IPS-15b (cell line): ENCODE results near the gene C10orf67.
A peak's percentile ranks its signal among the peaks of the same experiment; 100 is the strongest.

Experiments used
- H3K27me3 ChIP-seq: one replicate; pipeline ENCODE4 v1.6.1; 2013; ENCODE audit warnings: low read length; ENCODE audit not compliant: control insufficient read depth, insufficient read depth
- H3K36me3 ChIP-seq: one replicate; pipeline ENCODE4 v1.6.1; 2013; ENCODE audit warnings: low read length; ENCODE audit not compliant: control insufficient read depth, insufficient read depth
- H3K4me1 ChIP-seq: one replicate; pipeline ENCODE4 v1.6.1; 2013; ENCODE audit warnings: mild to moderate bottlenecking, low read length; ENCODE audit not compliant: control insufficient read depth, insufficient read depth
- H3K4me3 ChIP-seq: one replicate; pipeline ENCODE4 v1.5.1; 2013; ENCODE audit warnings: low read depth, low read length
- H3K9ac ChIP-seq: one replicate; pipeline ENCODE4 v1.6.1; 2013; ENCODE audit warnings: low read depth, mild to moderate bottlenecking, low read length
- H3K9me3 ChIP-seq: one replicate; pipeline ENCODE4 v1.6.1; 2013; ENCODE audit warnings: mild to moderate bottlenecking, low read length; ENCODE audit not compliant: control insufficient read depth, insufficient read depth

The C10orf67 gene

GRCh38 chr10:23191764-23192711, 152.6 kb downstream of the C10orf67 start, which contains the start of gene PTF1A:
PTF1A (plus strand) TSS chr10:23192312; CDS start chr10:23192531, 219 bp downstream.
- H3K9me3 ChIP-seq = no peaks in the 10 kb centered on the region
- H3K4me1 ChIP-seq = peaks cover 7% of the 10 kb centered on the region
- no peaks in the 10 kb centered on the region for H3K36me3 ChIP-seq
- peaks cover 95% of the 10 kb centered on the region for H3K27me3 ChIP-seq
- no peak within 1 kb of the TSS for H3K9ac ChIP-seq
- peak within 1 kb of the TSS; percentile 43 for H3K4me3 ChIP-seq

GRCh38 chr10:23190872-23191763, 153.5 kb downstream of the C10orf67 start:
- Histone ChIP-seq H3K9me3 (no peaks in the 10 kb centered on the region), H3K36me3 (no peaks in the 10 kb centered on the region), H3K4me3 (peak overlapping the region; percentile 30), H3K27me3 (peaks cover 95% of the 10 kb centered on the region), H3K4me1 (peaks cover 13% of the 10 kb centered on the region), H3K9ac (no peak overlapping the region)

DNA sequence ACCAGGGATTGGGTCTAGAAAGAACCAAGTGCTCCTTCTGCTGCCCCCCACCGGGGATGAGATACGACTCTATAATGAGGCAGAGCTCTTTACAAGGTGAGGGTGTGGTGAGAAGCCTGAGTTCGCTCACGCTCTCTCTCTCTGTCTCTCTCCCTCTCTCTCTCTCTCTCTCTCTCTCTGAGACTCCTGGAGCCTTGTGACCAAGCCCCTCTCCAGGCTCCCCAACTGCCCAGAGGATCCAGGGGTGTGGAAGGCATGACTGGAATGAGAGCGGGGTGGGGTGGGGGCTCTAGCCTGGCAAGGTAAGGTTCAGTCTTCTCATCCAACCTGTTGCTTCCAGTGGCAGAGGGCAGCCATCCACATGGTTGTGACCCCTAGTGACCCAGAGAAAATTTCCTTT, 155.6 kb downstream of the C10orf67 start:
- H3K9ac ChIP-seq = no peak overlapping the region
- H3K4me1 ChIP-seq = peaks cover 13% of the 10 kb centered on the region
- peaks cover 92% of the 10 kb centered on the region for H3K27me3 ChIP-seq
- no peaks in the 10 kb centered on the region for H3K9me3 ChIP-seq
- no peaks in the 10 kb centered on the region for H3K36me3 ChIP-seq
- H3K4me3 ChIP-seq = no peak overlapping the region

GRCh38 chr10:23187155-23187554, 157.4 kb downstream of the C10orf67 start:
- Histone ChIP-seq H3K27me3 (peaks cover 93% of the 10 kb centered on the region), H3K4me1 (peaks cover 13% of the 10 kb centered on the region), H3K9ac (no peak overlapping the region), H3K4me3 (peak overlapping the region; percentile 4), H3K36me3 (no peaks in the 10 kb centered on the region), H3K9me3 (no peaks in the 10 kb centered on the region)

DNA sequence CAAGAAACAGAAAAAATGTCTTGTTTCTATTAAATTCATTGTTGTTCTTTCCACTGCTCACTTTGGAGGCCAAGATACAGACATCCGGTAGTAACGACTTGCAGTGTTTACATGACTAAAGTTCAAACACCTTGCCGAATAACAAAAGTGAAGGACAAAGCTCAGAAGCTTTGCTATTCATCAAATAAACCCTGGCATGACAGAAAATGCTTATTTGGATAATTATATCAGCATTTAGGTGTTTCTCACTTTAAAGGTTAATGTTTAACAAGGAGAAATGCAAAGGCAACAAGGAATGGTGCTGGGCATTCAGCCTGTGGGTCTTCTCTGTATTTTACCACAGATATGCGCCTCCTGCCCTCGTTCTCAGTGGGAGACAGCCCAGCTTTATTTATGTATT, 157.9 kb downstream of the C10orf67 start:
- no peak overlapping the region for H3K9ac ChIP-seq
- H3K9me3 ChIP-seq = no peaks in the 10 kb centered on the region
- peaks cover 13% of the 10 kb centered on the region for H3K4me1 ChIP-seq
- no peak overlapping the region for H3K4me3 ChIP-seq
- H3K36me3 ChIP-seq = no peaks in the 10 kb centered on the region
- H3K27me3 ChIP-seq = peaks cover 95% of the 10 kb centered on the region

GRCh38 chr10:23186178-23186577, 158.4 kb downstream of the C10orf67 start:
- Histone ChIP-seq H3K9ac (no peak overlapping the region), H3K9me3 (no peaks in the 10 kb centered on the region), H3K27me3 (peaks cover 95% of the 10 kb centered on the region), H3K36me3 (no peaks in the 10 kb centered on the region), H3K4me3 (no peak overlapping the region), H3K4me1 (peaks cover 13% of the 10 kb centered on the region)

GRCh38 chr10:23174977-23175512, 169.6 kb downstream of the C10orf67 start:
- no peak overlapping the region for H3K9ac ChIP-seq
- H3K36me3 ChIP-seq = no peaks in the 10 kb centered on the region
- H3K4me1 ChIP-seq = no peaks in the 10 kb centered on the region
- H3K9me3 ChIP-seq = no peaks in the 10 kb centered on the region
- H3K4me3 ChIP-seq = peak overlapping the region; percentile 26
- H3K27me3 ChIP-seq = peaks cover 97% of the 10 kb centered on the region

- Histone ChIP-seq H3K36me3 (no peaks in the 10 kb centered on the region), H3K4me3 (peak overlapping the region; percentile 30), H3K27me3 (peaks cover 97% of the 10 kb centered on the region), H3K9me3 (no peaks in the 10 kb centered on the region), H3K4me1 (no peaks in the 10 kb centered on the region), H3K9ac (no peak overlapping the region)
Observed at GRCh38 chr10:23174074-23174976, 170.3 kb downstream of the C10orf67 start.

DNA sequence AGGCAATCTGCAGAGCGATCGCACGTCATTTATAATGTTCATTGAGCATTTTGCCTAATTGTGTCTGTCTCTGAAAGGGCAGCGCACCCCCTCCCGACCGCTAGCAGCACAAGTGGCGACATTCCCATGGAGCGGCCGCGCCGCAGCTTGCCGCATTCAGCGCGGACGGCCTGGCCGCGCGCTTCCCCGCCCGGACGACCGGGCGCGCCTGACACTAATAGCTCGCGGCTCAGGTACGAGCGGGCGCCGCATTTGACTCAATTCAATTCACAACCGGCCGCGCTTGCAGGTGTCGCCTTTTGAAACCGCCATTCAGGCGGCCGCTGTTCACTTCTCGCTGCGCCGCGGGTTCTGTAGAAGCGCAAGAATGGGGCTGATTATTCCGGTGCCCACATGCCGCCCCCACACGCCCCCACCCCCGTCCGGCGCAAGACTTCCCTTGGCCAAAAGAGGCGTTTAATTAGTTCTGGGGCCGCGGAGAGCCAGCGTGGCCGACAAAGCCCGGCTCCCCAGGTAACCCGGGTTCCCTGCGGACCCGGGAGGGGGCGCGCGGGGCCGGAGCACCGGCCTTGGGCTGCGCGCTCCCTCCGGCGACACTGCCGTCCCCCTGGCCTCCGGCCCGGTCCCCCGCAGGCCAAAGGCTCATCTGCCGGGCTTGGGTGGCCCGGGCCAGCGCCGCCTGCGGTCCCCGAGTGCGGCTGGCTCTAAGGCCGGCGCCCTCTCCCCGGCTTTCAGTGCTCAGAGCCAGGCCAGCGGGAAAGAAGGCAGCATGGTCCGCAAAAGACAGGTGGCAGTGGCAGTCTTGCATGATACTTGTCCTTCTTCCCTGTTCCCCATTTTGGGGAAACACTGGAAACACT, 171.2 kb downstream of the C10orf67 start:
- no peaks in the 10 kb centered on the region for H3K36me3 ChIP-seq
- peak overlapping the region; percentile 32 for H3K4me3 ChIP-seq
- no peaks in the 10 kb centered on the region for H3K9me3 ChIP-seq
- H3K4me1 ChIP-seq = no peaks in the 10 kb centered on the region
- no peak overlapping the region for H3K9ac ChIP-seq
- peaks cover 97% of the 10 kb centered on the region for H3K27me3 ChIP-seq

DNA sequence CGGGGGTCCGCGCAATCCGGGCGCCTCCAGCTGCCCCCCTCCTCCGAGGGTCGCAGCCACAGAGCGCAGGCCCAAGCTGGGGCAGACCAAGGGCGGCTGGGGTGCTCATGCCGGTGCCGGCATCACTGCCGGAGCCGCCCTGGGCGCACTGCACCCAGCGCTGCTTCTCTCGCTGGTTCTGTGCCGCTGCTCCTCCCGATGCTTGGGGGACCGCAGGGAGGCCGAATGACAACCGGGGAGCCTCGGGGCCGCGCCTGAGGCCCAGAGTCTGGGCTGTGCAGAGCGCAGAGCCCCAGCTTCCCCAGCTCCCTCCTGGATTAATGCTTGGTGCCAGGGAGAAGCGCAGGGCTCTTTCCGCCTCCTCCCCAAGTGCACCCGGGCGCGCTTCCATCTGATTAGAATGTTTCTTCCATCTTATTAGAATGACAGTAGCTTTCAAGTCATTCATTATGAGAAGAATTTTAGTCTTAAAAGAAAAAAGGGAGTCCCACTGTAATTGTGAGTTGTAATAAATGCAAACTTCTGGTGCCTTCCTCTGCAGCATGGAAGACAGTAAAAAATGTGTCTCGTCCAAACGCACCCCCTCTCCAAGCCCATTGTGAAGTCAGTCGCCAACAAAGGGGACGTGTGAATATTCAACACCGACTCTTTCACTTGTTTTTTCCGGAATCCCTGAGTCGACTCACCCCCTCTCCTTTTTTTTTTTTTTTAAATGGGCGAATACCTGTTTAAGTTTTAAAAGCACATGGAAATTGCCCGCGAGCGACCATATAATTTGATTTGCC, 172.0 kb downstream of the C10orf67 start:
- Histone ChIP-seq H3K9me3 (no peaks in the 10 kb centered on the region), H3K4me1 (no peaks in the 10 kb centered on the region), H3K36me3 (no peaks in the 10 kb centered on the region), H3K27me3 (peaks cover 97% of the 10 kb centered on the region), H3K9ac (no peak overlapping the region), H3K4me3 (peak overlapping the region; percentile 32)
